ENCODE measurements around the gene ST8SIA5.

- TF ChIP-seq, protein P1, sequence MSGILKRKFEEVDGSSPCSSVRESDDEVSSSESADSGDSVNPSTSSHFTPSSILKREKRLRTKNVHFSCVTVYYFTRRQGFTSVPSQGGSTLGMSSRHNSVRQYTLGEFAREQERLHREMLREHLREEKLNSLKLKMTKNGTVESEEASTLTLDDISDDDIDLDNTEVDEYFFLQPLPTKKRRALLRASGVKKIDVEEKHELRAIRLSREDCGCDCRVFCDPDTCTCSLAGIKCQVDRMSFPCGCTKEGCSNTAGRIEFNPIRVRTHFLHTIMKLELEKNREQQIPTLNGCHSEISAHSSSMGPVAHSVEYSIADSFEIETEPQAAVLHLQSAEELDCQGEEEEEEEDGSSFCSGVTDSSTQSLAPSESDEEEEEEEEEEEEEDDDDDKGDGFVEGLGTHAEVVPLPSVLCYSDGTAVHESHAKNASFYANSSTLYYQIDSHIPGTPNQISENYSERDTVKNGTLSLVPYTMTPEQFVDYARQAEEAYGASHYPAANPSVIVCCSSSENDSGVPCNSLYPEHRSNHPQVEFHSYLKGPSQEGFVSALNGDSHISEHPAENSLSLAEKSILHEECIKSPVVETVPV (CRISPR knock-in tag; IDR thresholded peaks at IDR 0.05), result no peak
- TF ChIP-seq ZNF565 (CRISPR knock-in tag; conservative IDR thresholded peaks at IDR 0.05; ENCODE audit: low read depth), result no peak
- TF ChIP-seq GLIS3 (CRISPR knock-in tag; IDR thresholded peaks at IDR 0.05), result no peak
- TF ChIP-seq TCF4 (CRISPR knock-in tag; IDR thresholded peaks at IDR 0.05; ENCODE audit: borderline replicate concordance), result no peak
- no peak for TF ChIP-seq OSR1 (CRISPR knock-in tag; IDR thresholded peaks at IDR 0.05)
- TF ChIP-seq BACH2 (CRISPR knock-in tag; IDR thresholded peaks at IDR 0.05; ENCODE audit: borderline replicate concordance), result no peak
- no peak for TF ChIP-seq ESRRG (CRISPR knock-in tag; IDR thresholded peaks at IDR 0.05)
- TF ChIP-seq CREB5 (CRISPR knock-in tag; IDR thresholded peaks at IDR 0.05; ENCODE audit: low read depth), result no peak
- TF ChIP-seq, protein P2, sequence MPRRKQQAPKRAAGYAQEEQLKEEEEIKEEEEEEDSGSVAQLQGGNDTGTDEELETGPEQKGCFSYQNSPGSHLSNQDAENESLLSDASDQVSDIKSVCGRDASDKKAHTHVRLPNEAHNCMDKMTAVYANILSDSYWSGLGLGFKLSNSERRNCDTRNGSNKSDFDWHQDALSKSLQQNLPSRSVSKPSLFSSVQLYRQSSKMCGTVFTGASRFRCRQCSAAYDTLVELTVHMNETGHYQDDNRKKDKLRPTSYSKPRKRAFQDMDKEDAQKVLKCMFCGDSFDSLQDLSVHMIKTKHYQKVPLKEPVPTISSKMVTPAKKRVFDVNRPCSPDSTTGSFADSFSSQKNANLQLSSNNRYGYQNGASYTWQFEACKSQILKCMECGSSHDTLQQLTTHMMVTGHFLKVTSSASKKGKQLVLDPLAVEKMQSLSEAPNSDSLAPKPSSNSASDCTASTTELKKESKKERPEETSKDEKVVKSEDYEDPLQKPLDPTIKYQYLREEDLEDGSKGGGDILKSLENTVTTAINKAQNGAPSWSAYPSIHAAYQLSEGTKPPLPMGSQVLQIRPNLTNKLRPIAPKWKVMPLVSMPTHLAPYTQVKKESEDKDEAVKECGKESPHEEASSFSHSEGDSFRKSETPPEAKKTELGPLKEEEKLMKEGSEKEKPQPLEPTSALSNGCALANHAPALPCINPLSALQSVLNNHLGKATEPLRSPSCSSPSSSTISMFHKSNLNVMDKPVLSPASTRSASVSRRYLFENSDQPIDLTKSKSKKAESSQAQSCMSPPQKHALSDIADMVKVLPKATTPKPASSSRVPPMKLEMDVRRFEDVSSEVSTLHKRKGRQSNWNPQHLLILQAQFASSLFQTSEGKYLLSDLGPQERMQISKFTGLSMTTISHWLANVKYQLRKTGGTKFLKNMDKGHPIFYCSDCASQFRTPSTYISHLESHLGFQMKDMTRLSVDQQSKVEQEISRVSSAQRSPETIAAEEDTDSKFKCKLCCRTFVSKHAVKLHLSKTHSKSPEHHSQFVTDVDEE (CRISPR knock-in tag; IDR thresholded peaks at IDR 0.05), result no peak
- TF ChIP-seq RARB (CRISPR knock-in tag; IDR thresholded peaks at IDR 0.05), result no peak
- TF ChIP-seq ZFP3 (CRISPR knock-in tag; IDR thresholded peaks at IDR 0.05), result no peak
- TF ChIP-seq, protein P3, sequence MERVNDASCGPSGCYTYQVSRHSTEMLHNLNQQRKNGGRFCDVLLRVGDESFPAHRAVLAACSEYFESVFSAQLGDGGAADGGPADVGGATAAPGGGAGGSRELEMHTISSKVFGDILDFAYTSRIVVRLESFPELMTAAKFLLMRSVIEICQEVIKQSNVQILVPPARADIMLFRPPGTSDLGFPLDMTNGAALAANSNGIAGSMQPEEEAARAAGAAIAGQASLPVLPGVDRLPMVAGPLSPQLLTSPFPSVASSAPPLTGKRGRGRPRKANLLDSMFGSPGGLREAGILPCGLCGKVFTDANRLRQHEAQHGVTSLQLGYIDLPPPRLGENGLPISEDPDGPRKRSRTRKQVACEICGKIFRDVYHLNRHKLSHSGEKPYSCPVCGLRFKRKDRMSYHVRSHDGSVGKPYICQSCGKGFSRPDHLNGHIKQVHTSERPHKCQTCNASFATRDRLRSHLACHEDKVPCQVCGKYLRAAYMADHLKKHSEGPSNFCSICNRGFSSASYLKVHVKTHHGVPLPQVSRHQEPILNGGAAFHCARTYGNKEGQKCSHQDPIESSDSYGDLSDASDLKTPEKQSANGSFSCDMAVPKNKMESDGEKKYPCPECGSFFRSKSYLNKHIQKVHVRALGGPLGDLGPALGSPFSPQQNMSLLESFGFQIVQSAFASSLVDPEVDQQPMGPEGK (CRISPR knock-in tag; IDR thresholded peaks at IDR 0.05; ENCODE audit: borderline replicate concordance), result no peak
- no peak for TF ChIP-seq ARNTL (CRISPR knock-in tag; IDR thresholded peaks at IDR 0.05; ENCODE audit: borderline replicate concordance, low read depth)
Measured at GRCh38 chr18:46652372-46652771, 104.5 kb downstream of the ST8SIA5 start.

All from SK-N-SH treated with all-trans-retinoic acid at 6 μM for 48 hours (cell line).